ENCODE data around the gene ATP2B2. TPM values are rescaled to one million over a fixed set of nuclear protein-coding genes. Genes with fewer than 3 reads are reported as not detected.

The ATP2B2 gene
- polyA plus RNA-seq, 3 donors = 0.47 to 1.2 (median 0.58) TPM

- DNase-seq (ENCODE audit: extremely low read depth in 1 of 11, low read depth in 9 of 11, low spot score in 4 of 11) = no peak
Measured at GRCh38 chr3:10462641-10463532, 42.5 kb downstream of the ATP2B2 start.

DNA sequence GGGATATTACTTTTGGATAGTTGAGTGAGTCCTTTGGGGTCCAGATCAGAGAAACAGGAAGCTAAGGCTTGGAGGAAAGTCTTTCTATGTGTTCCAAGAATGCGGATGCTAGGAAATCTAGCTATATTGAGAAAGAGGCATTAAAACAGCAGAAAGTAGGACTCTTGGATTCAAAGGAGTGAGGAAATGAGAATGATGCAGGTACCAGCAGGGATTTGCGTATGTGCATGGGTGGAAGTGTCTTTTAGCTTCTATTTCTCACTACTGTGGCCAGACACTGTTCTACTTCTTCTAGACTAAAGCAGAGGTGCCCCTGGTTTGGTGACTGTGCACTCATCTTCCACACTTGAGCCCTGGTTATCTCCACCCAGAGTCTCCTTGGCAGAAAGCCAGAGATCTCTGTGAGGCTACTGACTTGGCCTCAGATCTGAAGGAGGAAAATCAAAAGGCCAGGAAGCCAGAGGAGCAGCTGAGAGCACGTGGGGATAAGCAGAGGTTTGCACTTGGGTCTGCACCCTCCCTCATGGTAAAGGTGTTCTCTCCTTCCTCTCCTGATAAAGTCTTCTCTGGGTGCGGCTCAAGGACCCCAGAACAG lies 44.3 kb downstream of the ATP2B2 start:
- no peak for DNase-seq (ENCODE audit: extremely low read depth in 1 of 11, low read depth in 9 of 11, low spot score in 4 of 11)

DNA sequence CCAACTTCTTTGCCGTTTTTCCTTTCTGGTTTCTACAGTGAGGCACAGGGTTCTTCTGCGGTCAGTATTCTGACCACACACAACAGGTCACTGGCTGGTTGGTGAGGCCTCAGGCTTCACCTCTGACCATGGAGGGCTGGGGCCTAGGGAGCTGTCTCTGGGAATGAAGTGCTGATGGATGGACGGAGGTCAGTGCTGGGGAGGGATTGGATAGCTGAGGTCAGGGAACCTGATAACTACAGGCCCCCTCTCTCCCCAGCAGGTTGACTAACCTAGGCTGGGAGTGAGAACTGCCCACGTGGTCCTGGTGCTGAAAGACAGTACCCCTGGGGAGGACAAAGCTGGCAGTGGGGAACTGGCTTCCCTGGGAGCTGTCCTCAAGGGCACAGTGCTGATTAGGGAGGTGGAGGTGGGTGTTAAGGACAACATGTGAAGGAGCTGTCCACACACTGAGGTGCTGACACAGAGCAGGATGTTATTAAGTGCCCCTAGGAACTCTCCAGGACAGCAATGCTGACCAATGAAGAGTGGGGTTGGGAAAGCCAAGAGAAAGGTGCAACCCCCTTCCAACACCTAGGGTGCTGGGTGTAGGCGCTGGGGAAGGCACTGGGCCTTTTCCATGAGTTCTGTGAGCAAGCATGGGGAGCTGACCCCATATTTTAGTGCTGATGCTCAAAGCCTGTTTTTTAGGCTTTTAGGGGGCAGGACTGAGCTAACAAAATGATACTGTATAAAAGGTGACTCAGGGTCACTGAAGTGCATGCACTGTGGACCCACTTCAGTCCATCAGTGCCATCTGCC lies 45.2 kb downstream of the ATP2B2 start:
- DNase-seq (ENCODE audit: extremely low read depth in 1 of 11, low read depth in 9 of 11, low spot score in 4 of 11) = peak; percentile 74 to 94 (median 85)

GRCh38 chr3:10457560-10457959 lies 47.8 kb downstream of the ATP2B2 start:
- no peak for DNase-seq (ENCODE audit: extremely low read depth in 1 of 11, low read depth in 9 of 11, low spot score in 4 of 11)

DNA sequence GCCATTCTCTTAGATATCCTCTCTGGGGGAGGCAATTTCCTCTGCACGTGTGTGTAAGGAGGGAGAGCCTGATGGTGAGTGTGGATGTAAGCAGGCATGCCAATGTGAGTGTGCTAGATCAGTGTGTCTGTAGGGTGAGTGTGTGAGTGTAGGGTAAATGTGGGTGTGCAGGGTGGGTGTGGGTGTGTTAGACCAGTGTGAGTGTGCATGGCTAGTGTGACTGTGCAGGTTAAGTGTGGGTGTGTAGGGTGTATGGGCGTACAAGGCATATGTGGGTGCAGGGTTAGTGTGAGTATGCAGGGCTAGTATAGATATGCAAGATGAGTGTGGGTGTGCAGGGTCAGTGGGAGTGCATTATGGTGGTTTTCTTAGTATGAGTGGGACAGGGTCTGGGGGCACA lies 48.4 kb downstream of the ATP2B2 start:
- DNase-seq (ENCODE audit: extremely low read depth in 1 of 11, low read depth in 9 of 11, low spot score in 4 of 11) = no peak

GRCh38 chr3:10455545-10455914 lies 49.9 kb downstream of the ATP2B2 start:
- DNase-seq (ENCODE audit: extremely low read depth in 1 of 11, low read depth in 9 of 11, low spot score in 4 of 11) = no peak

- DNase-seq (ENCODE audit: extremely low read depth in 1 of 11, low read depth in 9 of 11, low spot score in 4 of 11) = no peak
Measured at GRCh38 chr3:10454907-10455544, 50.4 kb downstream of the ATP2B2 start.

GRCh38 chr3:10453431-10454163 lies 51.8 kb downstream of the ATP2B2 start:
- no peak for DNase-seq (ENCODE audit: extremely low read depth in 1 of 11, low read depth in 9 of 11, low spot score in 4 of 11)

DNA sequence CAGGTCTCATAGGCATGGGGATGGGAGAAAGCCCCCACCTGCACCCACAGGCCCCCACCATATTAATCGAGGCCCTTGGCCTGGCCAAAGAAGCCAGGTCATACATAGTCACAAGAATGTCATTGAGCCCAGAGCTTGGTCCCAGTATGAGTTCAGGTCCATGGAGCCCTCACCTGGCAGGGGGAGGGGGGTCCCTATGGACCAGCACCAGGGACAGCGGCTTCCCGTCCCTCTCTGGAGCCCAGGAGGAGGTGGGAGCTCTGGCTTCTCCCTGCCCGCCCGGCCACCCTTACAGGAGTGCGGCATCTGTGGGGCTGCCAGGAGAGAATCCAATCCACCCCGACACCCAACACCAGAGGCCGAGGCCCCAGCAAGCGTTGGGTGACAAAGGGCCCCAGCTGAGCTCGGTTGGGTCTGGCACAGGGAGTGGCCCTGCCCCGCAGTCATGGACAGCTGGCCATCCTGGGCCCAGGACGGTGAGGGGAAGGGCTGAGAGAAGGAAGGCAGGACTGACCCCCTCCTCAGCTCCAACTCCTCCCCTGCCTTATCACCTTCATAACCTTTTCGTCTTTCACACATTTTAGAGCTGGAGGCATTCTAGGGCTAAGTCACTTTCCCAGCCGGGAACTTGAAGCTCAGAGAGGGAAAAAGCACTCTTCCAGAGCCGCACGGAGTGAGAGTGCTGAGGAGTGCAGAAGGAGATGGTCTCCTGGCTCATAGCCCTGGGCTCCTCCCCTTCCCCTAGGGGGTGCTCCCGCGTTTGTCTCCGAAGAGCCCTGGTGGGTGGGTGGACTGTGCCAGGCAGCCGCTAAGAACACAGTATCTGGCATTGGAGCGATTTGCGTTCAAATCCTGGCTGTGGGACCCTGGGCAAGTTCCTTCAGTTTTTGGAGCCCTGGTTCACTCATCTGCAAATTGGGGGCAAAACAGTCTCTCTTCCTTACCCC lies 54.6 kb downstream of the ATP2B2 start:
- no peak for DNase-seq (ENCODE audit: extremely low read depth in 1 of 11, low read depth in 9 of 11, low spot score in 4 of 11)

DNA sequence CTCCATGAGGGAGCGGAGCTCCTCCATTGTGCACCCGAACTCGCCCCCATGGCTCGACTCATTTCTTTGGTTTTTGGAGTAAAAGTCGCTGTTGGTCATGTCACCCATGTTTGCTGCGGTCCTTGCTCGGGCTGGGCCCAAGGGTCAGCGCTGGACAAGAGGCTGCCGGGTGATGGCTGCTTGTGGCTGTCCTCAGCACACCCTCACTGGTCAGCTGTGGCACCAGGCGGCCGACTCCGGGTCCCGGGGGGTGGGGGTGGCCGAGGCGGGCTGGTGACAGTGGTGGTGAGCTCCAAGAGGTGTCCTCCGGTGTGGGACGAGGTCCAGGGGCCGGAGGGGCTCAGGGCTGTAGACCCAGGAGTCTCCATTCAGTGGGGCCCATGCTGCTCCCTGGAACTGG lies 56.0 kb downstream of the ATP2B2 start:
- DNase-seq (ENCODE audit: extremely low read depth in 1 of 11, low read depth in 9 of 11, low spot score in 4 of 11) = no peak

- DNase-seq (ENCODE audit: extremely low read depth in 1 of 11, low read depth in 9 of 11, low spot score in 4 of 11) = no peak
Measured at GRCh38 chr3:10448544-10448943, 56.8 kb downstream of the ATP2B2 start.

- no peak for DNase-seq (ENCODE audit: extremely low read depth in 1 of 11, low read depth in 9 of 11, low spot score in 4 of 11)
Measured at GRCh38 chr3:10447527-10448260, 57.7 kb downstream of the ATP2B2 start.

DNA sequence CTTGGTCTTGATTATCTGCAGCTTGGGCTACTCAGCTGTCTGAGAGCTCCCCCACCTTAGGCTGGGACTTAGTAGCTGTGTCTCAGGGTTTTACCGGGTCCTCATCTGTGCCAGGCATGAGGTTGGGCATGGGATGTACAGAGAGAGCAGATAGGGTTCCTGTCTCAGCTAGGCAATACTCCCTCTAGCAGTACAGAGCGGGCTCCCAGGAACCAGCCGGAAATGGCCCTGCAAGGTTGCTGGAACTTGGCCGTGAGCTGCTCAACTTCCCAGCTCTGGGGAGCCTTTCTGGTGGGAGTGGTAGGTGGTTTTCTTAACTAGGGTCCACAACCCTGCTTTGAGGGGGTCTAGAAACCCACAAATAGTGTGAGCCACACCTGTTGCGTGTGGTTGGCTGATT lies 58.3 kb downstream of the ATP2B2 start:
- DNase-seq (ENCODE audit: extremely low read depth in 1 of 11, low read depth in 9 of 11, low spot score in 4 of 11) = no peak

- DNase-seq (ENCODE audit: extremely low read depth in 1 of 11, low read depth in 9 of 11, low spot score in 4 of 11) = no peak
Measured at GRCh38 chr3:10445561-10446175, 59.7 kb downstream of the ATP2B2 start.

GRCh38 chr3:10444511-10444910 lies 60.9 kb downstream of the ATP2B2 start:
- no peak for DNase-seq (ENCODE audit: extremely low read depth in 1 of 11, low read depth in 9 of 11, low spot score in 4 of 11)

DNA sequence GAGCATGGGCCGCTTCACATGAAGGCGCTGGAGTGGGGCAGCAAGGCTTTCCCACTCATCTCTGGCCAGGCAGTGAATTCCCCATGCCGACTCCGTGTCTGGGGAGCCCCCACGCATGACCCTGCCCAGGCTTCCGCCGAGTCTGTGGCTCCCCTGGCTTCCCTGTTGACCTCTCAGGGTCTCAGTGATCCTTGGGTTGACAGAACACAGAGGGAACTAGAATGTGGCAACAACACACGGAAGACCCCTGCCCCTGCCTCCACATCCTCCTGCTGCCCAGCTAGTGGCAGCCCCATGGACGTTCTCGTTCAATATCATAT lies 61.3 kb downstream of the ATP2B2 start:
- DNase-seq (ENCODE audit: extremely low read depth in 1 of 11, low read depth in 9 of 11, low spot score in 4 of 11) = no peak

All from renal cortex interstitium (tissue), 11 donors.